ENCODE measurements around the gene MORC2. TPM values are rescaled to one million over a fixed set of nuclear protein-coding genes. Genes with fewer than 3 reads are reported as not detected.
A peak's percentile ranks its signal among the peaks of the same experiment; 100 is the strongest.

Gene MORC2
- total RNA-seq, 2 experiments from 2014 or later = 27.1 to 27.9 TPM

DNA sequence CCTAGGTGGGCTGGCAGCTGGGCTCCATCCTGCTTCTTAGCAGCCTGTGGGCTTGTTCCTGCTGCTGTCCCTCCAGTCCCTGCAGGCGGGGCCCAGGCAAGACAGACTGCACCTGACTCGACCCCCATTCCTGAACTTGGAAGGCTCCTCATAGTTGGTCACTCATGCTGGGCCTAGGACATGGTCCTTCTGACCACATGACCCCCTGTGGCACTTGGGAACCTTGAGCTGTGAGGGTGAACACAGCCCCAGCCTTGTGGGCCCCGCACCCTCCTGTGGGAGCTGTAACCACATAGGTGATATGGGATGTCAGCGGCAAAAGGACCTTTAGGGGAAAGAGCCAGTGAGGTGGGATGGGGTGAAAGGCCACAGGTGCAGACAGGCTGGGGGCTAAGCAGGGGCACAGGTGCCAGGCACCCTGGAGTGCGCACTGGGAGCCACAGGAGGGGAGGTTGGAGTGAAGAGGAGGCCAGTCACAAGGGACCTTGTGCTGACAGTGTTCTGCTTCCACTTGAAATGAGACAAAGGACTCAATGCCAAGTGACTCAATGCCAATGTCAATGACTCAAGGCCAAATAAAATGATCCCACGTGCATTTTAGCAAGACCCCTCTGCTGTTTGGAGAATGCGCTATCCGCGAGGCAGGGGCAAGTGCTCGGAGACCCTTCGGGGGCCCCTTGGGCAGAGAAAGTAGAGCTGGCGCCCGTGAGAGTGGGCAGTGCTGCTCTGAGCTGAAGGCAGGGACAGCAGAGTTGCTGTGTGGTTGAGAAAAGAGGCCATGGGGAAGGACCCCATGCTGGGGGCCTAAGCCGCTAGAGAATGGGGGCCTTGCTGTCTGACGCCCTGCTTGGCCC, 90.7 kb downstream of the MORC2 start:
- no peaks in the 10 kb centered on the region for H3K27me3 Mint-ChIP-seq
- ATAC-seq (ENCODE audit: poor library complexity) (no peak), DNase-seq (peak in 1 of 14 experiments; percentile 2)
- POLR2A ChIA-PET = no interaction called here
- no peaks in the 10 kb centered on the region for H3K4me1 ChIP-seq (ENCODE audit: insufficient read depth, low read length)
- H3K9me3 Mint-ChIP-seq = no peaks in the 10 kb centered on the region
- no peaks in the 10 kb centered on the region for H3K9me3 ChIP-seq (ENCODE audit: control insufficient read depth in 1 of 2, insufficient read depth in 1 of 2, low read length in 2 of 2)
- H3K4me1 Mint-ChIP-seq (ENCODE audit: low read depth) = no peaks in the 10 kb centered on the region
- no peak overlapping the region for H3K27ac Mint-ChIP-seq
- H3K4me3 Mint-ChIP-seq = no peak overlapping the region
- H3K36me3 ChIP-seq (ENCODE audit: insufficient read depth, low read length) = no peaks in the 10 kb centered on the region
- CTCF ChIA-PET = no interaction called here
- H3K27me3 ChIP-seq (ENCODE audit: control insufficient read depth in 1 of 2, insufficient read depth in 2 of 2, low read length in 2 of 2) = no peaks in the 10 kb centered on the region
- no peak overlapping the region for H3K27ac ChIP-seq (ENCODE audit: low read depth in 1 of 2, low read length in 2 of 2)
- H3K36me3 Mint-ChIP-seq (ENCODE audit: low read depth) = no peaks in the 10 kb centered on the region
- intact Hi-C loops (cut with DNase I, micrococcal nuclease) = no loop called here
- TF ChIP-seq, protein P1, sequence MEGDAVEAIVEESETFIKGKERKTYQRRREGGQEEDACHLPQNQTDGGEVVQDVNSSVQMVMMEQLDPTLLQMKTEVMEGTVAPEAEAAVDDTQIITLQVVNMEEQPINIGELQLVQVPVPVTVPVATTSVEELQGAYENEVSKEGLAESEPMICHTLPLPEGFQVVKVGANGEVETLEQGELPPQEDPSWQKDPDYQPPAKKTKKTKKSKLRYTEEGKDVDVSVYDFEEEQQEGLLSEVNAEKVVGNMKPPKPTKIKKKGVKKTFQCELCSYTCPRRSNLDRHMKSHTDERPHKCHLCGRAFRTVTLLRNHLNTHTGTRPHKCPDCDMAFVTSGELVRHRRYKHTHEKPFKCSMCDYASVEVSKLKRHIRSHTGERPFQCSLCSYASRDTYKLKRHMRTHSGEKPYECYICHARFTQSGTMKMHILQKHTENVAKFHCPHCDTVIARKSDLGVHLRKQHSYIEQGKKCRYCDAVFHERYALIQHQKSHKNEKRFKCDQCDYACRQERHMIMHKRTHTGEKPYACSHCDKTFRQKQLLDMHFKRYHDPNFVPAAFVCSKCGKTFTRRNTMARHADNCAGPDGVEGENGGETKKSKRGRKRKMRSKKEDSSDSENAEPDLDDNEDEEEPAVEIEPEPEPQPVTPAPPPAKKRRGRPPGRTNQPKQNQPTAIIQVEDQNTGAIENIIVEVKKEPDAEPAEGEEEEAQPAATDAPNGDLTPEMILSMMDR (IDR thresholded peaks at IDR 0.05) = no peak
- no peak overlapping the region for H3K4me3 ChIP-seq (ENCODE audit: low read length)

DNA sequence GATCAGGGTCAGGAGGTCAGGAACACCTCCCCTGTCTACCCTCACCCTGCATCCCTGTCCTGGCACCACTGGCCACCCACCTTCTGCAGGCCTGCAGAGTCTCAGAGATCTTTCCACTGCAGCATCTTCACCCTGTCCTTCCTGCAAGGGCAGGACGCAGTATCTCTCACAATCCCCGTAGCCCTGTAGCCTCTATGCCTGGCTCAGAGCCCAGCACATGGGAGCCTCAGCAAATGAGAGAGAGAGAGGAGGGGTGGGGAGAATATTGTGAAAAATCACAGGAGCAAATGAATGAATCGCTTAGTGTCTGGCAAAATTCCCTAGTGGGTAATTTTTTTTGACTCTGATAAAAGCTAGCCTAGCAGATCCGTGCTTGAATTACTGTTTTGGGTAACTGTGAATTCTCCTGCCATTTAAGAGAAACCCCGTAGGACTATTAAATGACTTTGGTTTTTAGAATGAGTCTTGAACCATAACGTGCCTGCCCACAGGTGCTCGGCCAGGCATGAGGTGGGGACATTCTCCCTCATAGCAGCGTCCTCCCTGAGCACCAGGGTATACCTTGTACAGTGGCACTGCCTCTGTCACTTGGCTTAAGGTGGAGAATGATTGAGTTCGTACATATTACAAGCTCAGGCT, 91.5 kb downstream of the MORC2 start:
- Histone ChIP-seq H3K27me3 (ENCODE audit: control insufficient read depth in 1 of 2, insufficient read depth in 2 of 2, low read length in 2 of 2) (no peaks in the 10 kb centered on the region), H3K4me1 (ENCODE audit: insufficient read depth, low read length) (no peaks in the 10 kb centered on the region), H3K4me3 (ENCODE audit: low read length) (no peak overlapping the region), H3K27ac (ENCODE audit: low read depth in 1 of 2, low read length in 2 of 2) (no peak overlapping the region), H3K36me3 (ENCODE audit: insufficient read depth, low read length) (no peaks in the 10 kb centered on the region), H3K9me3 (ENCODE audit: control insufficient read depth in 1 of 2, insufficient read depth in 1 of 2, low read length in 2 of 2) (no peaks in the 10 kb centered on the region)
- Mint-ChIP-seq H3K36me3 (ENCODE audit: low read depth) (no peaks in the 10 kb centered on the region), H3K27ac (no peak overlapping the region), H3K9me3 (no peaks in the 10 kb centered on the region), H3K4me3 (no peak overlapping the region), H3K27me3 (no peaks in the 10 kb centered on the region), H3K4me1 (ENCODE audit: low read depth) (no peaks in the 10 kb centered on the region)
- TF ChIP-seq, protein P1 (IDR thresholded peaks at IDR 0.05) = no peak
- no peak for ATAC-seq (ENCODE audit: poor library complexity)
- POLR2A ChIA-PET = no interaction called here
- peak in 1 of 14 experiments; percentile 1 for DNase-seq
- CTCF ChIA-PET = no interaction called here
- intact Hi-C loops (cut with DNase I, micrococcal nuclease) = no loop called here

DNA sequence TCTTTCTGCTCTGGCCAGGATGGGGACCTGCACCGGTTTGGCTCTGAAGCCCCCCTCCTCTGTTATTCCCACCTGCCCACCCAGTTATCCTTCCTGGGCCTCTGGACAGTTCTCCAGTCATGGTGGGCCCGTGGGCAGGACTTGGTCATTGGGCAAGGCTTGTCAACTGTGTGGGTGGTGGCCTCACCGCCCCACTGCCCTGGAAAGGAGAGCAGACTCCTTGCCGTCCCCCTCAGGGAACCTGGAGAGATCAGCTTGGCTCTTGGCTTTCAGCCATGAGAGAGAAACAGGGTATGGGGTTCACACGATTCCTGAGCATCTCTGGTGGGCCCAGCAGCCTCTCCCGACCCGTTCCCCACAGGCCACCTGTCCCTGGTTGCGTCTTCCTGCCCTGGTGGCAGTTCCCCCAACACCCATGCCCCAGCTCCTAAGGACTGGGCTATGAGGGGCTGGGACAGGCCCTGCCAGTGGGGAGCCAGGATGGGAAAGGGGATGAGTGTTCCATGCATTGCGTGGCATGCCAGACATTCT, 92.3 kb downstream of the MORC2 start:
- Histone ChIP-seq H3K27me3 (ENCODE audit: control insufficient read depth in 1 of 2, insufficient read depth in 2 of 2, low read length in 2 of 2) (no peaks in the 10 kb centered on the region), H3K27ac (ENCODE audit: low read depth in 1 of 2, low read length in 2 of 2) (no peak overlapping the region), H3K4me3 (ENCODE audit: low read length) (no peak overlapping the region), H3K36me3 (ENCODE audit: insufficient read depth, low read length) (no peaks in the 10 kb centered on the region), H3K4me1 (ENCODE audit: insufficient read depth, low read length) (no peaks in the 10 kb centered on the region), H3K9me3 (ENCODE audit: control insufficient read depth in 1 of 2, insufficient read depth in 1 of 2, low read length in 2 of 2) (no peaks in the 10 kb centered on the region)
- DNase-seq = peak in 1 of 14 experiments; percentile 3
- TF ChIP-seq, protein P1 (IDR thresholded peaks at IDR 0.05) = no peak
- no peak overlapping the region for H3K4me3 Mint-ChIP-seq
- no peaks in the 10 kb centered on the region for H3K4me1 Mint-ChIP-seq (ENCODE audit: low read depth)
- CTCF ChIA-PET = no interaction called here
- no peaks in the 10 kb centered on the region for H3K36me3 Mint-ChIP-seq (ENCODE audit: low read depth)
- H3K27me3 Mint-ChIP-seq = no peaks in the 10 kb centered on the region
- no peak for ATAC-seq (ENCODE audit: poor library complexity)
- POLR2A ChIA-PET = no interaction called here
- H3K9me3 Mint-ChIP-seq = no peaks in the 10 kb centered on the region
- no peak overlapping the region for H3K27ac Mint-ChIP-seq
- intact Hi-C loops (cut with DNase I, micrococcal nuclease) = no loop called here
